MM.1S (cell line): ENCODE data around the gene IGFBP4.

Experiments
- CTCF ChIP-seq: fragments of 300-600 bp; sonication (generic); IDR thresholded peaks from 2 replicates; pipeline ENCODE4 v1.5.1; 2016; ENCODE audit warnings: antibody characterized with exemption, low read length, mixed read lengths
- EZH2 ChIP-seq: fragments of 300-600 bp; sonication (generic); optimal IDR thresholded peaks from 2 replicates; pipeline ENCODE3; 2017; ENCODE audit warnings: low read depth, mild to moderate bottlenecking, antibody characterized with exemption, low read length, mixed read lengths
- EZH2phosphoT487 ChIP-seq: fragments of 300-600 bp; sonication (generic); IDR thresholded peaks from 2 replicates; pipeline ENCODE4 v1.6.1; 2018; ENCODE audit warnings: antibody characterized with exemption, low read length

DNA sequence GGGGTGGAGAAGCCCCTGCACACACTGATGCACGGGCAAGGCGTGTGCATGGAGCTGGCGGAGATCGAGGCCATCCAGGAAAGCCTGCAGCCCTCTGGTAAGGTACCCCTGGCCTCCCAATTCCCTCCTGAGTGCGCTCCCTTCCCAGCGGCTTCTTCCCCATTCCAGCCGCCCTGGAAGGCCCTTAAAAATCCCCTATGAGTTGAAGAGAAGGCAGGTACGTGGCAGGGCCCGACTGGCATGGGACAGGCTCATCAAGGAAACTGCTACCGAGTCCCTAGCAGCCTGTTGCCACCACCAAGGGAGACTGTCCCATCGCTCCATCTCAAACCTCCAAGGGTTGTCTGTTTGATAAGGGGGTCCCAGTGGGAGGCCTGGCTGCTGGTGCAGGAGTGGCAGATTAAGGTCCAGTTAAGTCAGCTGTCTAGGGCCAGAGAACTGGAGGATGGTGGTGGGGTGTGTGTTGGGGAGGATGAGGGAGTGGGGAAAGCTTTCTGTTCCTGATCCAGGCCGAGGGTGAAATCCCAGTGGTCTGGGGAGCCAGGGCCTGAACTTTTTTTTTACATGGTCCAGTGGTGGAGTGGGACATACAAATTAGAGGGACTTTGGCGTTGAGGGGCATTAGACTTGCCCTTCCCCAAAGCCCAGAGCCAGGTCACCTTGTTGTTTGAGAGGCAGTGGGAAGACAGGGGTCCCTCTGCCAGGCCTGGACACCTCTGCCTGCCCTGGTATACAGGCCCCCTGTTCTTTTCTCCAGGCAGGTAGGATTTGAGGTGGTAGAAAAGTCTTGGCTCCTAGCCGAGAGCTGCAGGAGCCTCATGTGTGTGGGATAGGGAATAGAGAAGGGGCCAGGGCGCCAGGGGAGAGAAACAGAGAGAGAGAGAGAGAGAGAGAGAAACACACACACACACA is 994 bp downstream of the IGFBP4 start:
- TF ChIP-seq EZH2 (no peak), CTCF (no peak), EZH2phosphoT487 (no peak)
